Endothelial cell (in vitro differentiated cells): ENCODE measurements around the gene SPATS1. TPM values are rescaled to one million over a fixed set of nuclear protein-coding genes. Genes with fewer than 3 reads are reported as not detected.
A peak's percentile ranks its signal among the peaks of the same experiment; 100 is the strongest.
"Not testable (repeated sequence)": the region's sequence is repeated elsewhere in the genome, so short reads cannot be mapped to it uniquely, and the experiment has no call there.

Experiments
- DNase-seq: peaks from one replicate; pipeline ENCODE4 v3.0.0; 2021; ENCODE audit warnings: low spot score
- H3K27ac Mint-ChIP-seq: one replicate; pipeline ENCODE4 v1.8.0; 2021; ENCODE audit warnings: mixed read lengths, inconsistent platforms; ENCODE audit not compliant: unreplicated experiment
- H3K27me3 Mint-ChIP-seq: one replicate; pipeline ENCODE4 v1.8.0; 2021; ENCODE audit warnings: mild to moderate bottlenecking, moderate library complexity, mixed read lengths, inconsistent platforms; ENCODE audit not compliant: unreplicated experiment
- H3K36me3 Mint-ChIP-seq: one replicate; pipeline ENCODE4 v1.8.0; 2021; ENCODE audit warnings: mild to moderate bottlenecking, low read depth, mixed read lengths, inconsistent platforms; ENCODE audit not compliant: unreplicated experiment
- H3K4me1 Mint-ChIP-seq: one replicate; pipeline ENCODE4 v1.8.0; 2021; ENCODE audit warnings: mild to moderate bottlenecking, mixed read lengths, inconsistent platforms; ENCODE audit not compliant: unreplicated experiment
- H3K4me3 Mint-ChIP-seq: one replicate; pipeline ENCODE4 v1.8.0; 2021; ENCODE audit warnings: mild to moderate bottlenecking, mixed read lengths, inconsistent platforms; ENCODE audit not compliant: unreplicated experiment
- H3K9me3 Mint-ChIP-seq: one replicate; pipeline ENCODE4 v1.8.0; 2021; ENCODE audit warnings: mixed read lengths, inconsistent platforms; ENCODE audit not compliant: unreplicated experiment
- CTCF ChIP-seq: fragments of 200-600 bp; sonication (generic); IDR thresholded peaks from one replicate; pipeline ENCODE4 v1.5.0; 2021; ENCODE audit warnings: antibody characterized with exemption; ENCODE audit not compliant: unreplicated experiment
- total RNA-seq: library from RNA; stranded (reverse); fragmentation: NEBNext Ultra II Directional; extraction: Animal tissue kit (Norgen Biotek cat#: 25700); gene quantifications from one replicate; pipeline ENCODE4 v1.2.1, GENCODE V29; 2021; ENCODE audit not compliant: unreplicated experiment

Gene SPATS1
- total RNA-seq, 1 donor from 2014 or later = not detected

GRCh38 chr6:44311767-44312166 lies 30.7 kb upstream of the SPATS1 start:
- H3K27ac Mint-ChIP-seq = no peak overlapping the region
- H3K27me3 Mint-ChIP-seq = peaks cover 5% of the 10 kb centered on the region
- peak overlapping the region; percentile 97 for H3K4me3 Mint-ChIP-seq
- peaks cover 30% of the 10 kb centered on the region for H3K36me3 Mint-ChIP-seq
- TF ChIP-seq CTCF = no peak
- DNase-seq = no peak
- peaks cover 11% of the 10 kb centered on the region for H3K4me1 Mint-ChIP-seq
- H3K9me3 Mint-ChIP-seq = no peaks in the 10 kb centered on the region

- Mint-ChIP-seq H3K27me3 (peaks cover 2% of the 10 kb centered on the region), H3K36me3 (peaks cover 22% of the 10 kb centered on the region), H3K4me3 (peak within 1 kb of the TSS; percentile 97), H3K4me1 (peaks cover 9% of the 10 kb centered on the region), H3K27ac (peak within 1 kb of the TSS; percentile 53), H3K9me3 (no peaks in the 10 kb centered on the region)
- TF ChIP-seq CTCF = peak; percentile 85
- DNase-seq = peak; percentile 94
These were observed 29.3 kb upstream of the SPATS1 start, which contains the start of gene AARS2 for GRCh38 chr6:44312901-44313788. AARS2 (minus strand) TSS chr6:44313347; CDS start chr6:44313323, 24 bp downstream.

GRCh38 chr6:44314657-44315056 lies 27.8 kb upstream of the SPATS1 start:
- peaks cover 14% of the 10 kb centered on the region for H3K36me3 Mint-ChIP-seq
- H3K9me3 Mint-ChIP-seq, H3K27ac Mint-ChIP-seq, H3K27me3 Mint-ChIP-seq, DNase-seq, H3K4me1 Mint-ChIP-seq, H3K4me3 Mint-ChIP-seq: not testable (repeated sequence)

GRCh38 chr6:44315516-44315915 lies 26.9 kb upstream of the SPATS1 start:
- Mint-ChIP-seq H3K27ac (no peak overlapping the region), H3K27me3 (peaks cover 2% of the 10 kb centered on the region), H3K4me1 (peaks cover 9% of the 10 kb centered on the region), H3K9me3 (no peaks in the 10 kb centered on the region), H3K4me3 (no peak overlapping the region), H3K36me3 (peaks cover 7% of the 10 kb centered on the region)
- TF ChIP-seq CTCF = no peak
- no peak for DNase-seq

GRCh38 chr6:44315951-44316350 lies 26.5 kb upstream of the SPATS1 start:
- Mint-ChIP-seq H3K36me3 (peaks cover 7% of the 10 kb centered on the region), H3K27me3 (peaks cover 2% of the 10 kb centered on the region)
- no peak for TF ChIP-seq CTCF

More at GRCh38 chr6:44315951-44316350, 26.5 kb upstream of the SPATS1 start:
- no peak overlapping the region for H3K4me3 Mint-ChIP-seq
- no peaks in the 10 kb centered on the region for H3K9me3 Mint-ChIP-seq
- peaks cover 9% of the 10 kb centered on the region for H3K4me1 Mint-ChIP-seq
- DNase-seq = no peak
- H3K27ac Mint-ChIP-seq = no peak overlapping the region
